22Rv1 (cell line): ENCODE measurements around the gene ARHGEF10L.

Experiments
- H3K27ac ChIP-seq: fragments of 450-650 bp; 2 replicates; pipeline ENCODE4 v1.5.1; 2017
- CTCF ChIP-seq: fragments of 450-650 bp; IDR thresholded peaks from 2 replicates; pipeline ENCODE4 v1.5.1; 2017; ENCODE audit warnings: mild to moderate bottlenecking
- ZFX ChIP-seq: fragments of 450-650 bp; IDR thresholded peaks from 2 replicates; pipeline ENCODE4 v1.6.1; 2017; ENCODE audit warnings: antibody characterized with exemption, borderline replicate concordance

ARHGEF10L gene

GRCh38 chr1:17709981-17710380 is 170.5 kb downstream of the ARHGEF10L start:
- H3K27ac ChIP-seq, result no peak overlapping the region
- TF ChIP-seq CTCF, result no peak
- no peak for TF ChIP-seq ZFX

- no peak overlapping the region for H3K27ac ChIP-seq
- TF ChIP-seq CTCF (no peak), ZFX (no peak)
Measured at GRCh38 chr1:17710889-17711576, 171.5 kb downstream of the ARHGEF10L start.

- TF ChIP-seq ZFX (no peak), CTCF (no peak)
- no peak overlapping the region for H3K27ac ChIP-seq
Measured at GRCh38 chr1:17711577-17711910, 172.0 kb downstream of the ARHGEF10L start.

GRCh38 chr1:17711941-17712340 is 172.4 kb downstream of the ARHGEF10L start:
- TF ChIP-seq CTCF, result no peak
- TF ChIP-seq ZFX, result no peak
- H3K27ac ChIP-seq, result no peak overlapping the region

GRCh38 chr1:17713993-17714392 is 174.5 kb downstream of the ARHGEF10L start:
- H3K27ac ChIP-seq, result no peak overlapping the region
- no peak for TF ChIP-seq ZFX
- no peak for TF ChIP-seq CTCF

GRCh38 chr1:17717594-17718535 is 178.4 kb downstream of the ARHGEF10L start:
- H3K27ac ChIP-seq, result no peak overlapping the region
- no peak for TF ChIP-seq CTCF
- TF ChIP-seq ZFX, result no peak

GRCh38 chr1:17719874-17720273 is 180.4 kb downstream of the ARHGEF10L start:
- TF ChIP-seq CTCF (no peak), ZFX (no peak)

More at GRCh38 chr1:17719874-17720273, 180.4 kb downstream of the ARHGEF10L start:
- H3K27ac ChIP-seq, result no peak overlapping the region
